KMS-11 (cell line): ENCODE data around the gene TATDN3.
"Not testable (repeated sequence)": the region's sequence is repeated elsewhere in the genome, so short reads cannot be mapped to it uniquely, and the experiment has no call there.

Source experiments
- H2AFZ ChIP-seq: fragments of 200-600 bp; sonication (generic); 2 replicates; pipeline ENCODE4 v1.6.1; 2016; ENCODE audit warnings: antibody characterized with exemption, mixed run types, low read depth
- H3K27ac ChIP-seq: fragments of 200-600 bp; sonication (generic); 2 replicates; pipeline ENCODE4 v1.6.1; 2016; ENCODE audit warnings: mild to moderate bottlenecking, mixed run types
- H3K27me3 ChIP-seq: fragments of 200-600 bp; sonication (generic); 2 replicates; pipeline ENCODE4 v1.6.1; 2017; ENCODE audit warnings: mild to moderate bottlenecking, low read depth, mixed run types, moderate library complexity; ENCODE audit not compliant: insufficient read depth
- H3K36me3 ChIP-seq: fragments of 200-600 bp; sonication (generic); 2 replicates; pipeline ENCODE4 v1.6.1; 2017; ENCODE audit warnings: mild to moderate bottlenecking, mixed run types; ENCODE audit not compliant: insufficient read depth
- H3K4me1 ChIP-seq: fragments of 200-600 bp; sonication (generic); 2 replicates; pipeline ENCODE4 v1.6.1; 2016; ENCODE audit warnings: mild to moderate bottlenecking, low read depth, mixed run types; ENCODE audit not compliant: poor library complexity, severe bottlenecking
- H3K4me2 ChIP-seq: fragments of 200-600 bp; sonication (generic); 2 replicates; pipeline ENCODE4 v1.7.0; 2016; ENCODE audit warnings: mild to moderate bottlenecking, mixed run types
- H3K4me3 ChIP-seq: fragments of 200-600 bp; sonication (generic); IDR thresholded peaks from 2 replicates; pipeline ENCODE4 v1.6.1; 2017; ENCODE audit warnings: low read depth, low read length, mixed read lengths; ENCODE audit not compliant: insufficient read depth
- H3K79me2 ChIP-seq: fragments of 200-600 bp; sonication (generic); 2 replicates; pipeline ENCODE4 v1.6.1; 2016; ENCODE audit warnings: low read depth, mixed run types; ENCODE audit not compliant: insufficient read depth
- H3K9ac ChIP-seq: fragments of 200-600 bp; sonication (generic); 2 replicates; pipeline ENCODE4 v1.6.1; 2016; ENCODE audit warnings: mild to moderate bottlenecking, mixed run types
- H4K20me1 ChIP-seq: fragments of 200-600 bp; sonication (generic); 2 replicates; pipeline ENCODE4 v1.6.1; 2016; ENCODE audit warnings: mild to moderate bottlenecking, mixed run types; ENCODE audit not compliant: insufficient read depth
- CTCF ChIP-seq: fragments of 200-600 bp; sonication (generic); conservative IDR thresholded peaks from 2 replicates; pipeline ENCODE4 v1.6.1; 2017; ENCODE audit warnings: low read depth, mild to moderate bottlenecking, antibody characterized with exemption, low read length, moderate library complexity, mixed read lengths

TATDN3 gene

GRCh38 chr1:212858461-212859265 is 67.0 kb downstream of the TATDN3 start:
- Histone ChIP-seq H3K27me3 (no peaks in the 10 kb centered on the region), H3K36me3 (no peaks in the 10 kb centered on the region), H3K79me2 (peaks cover 56% of the 10 kb centered on the region), H4K20me1 (no peaks in the 10 kb centered on the region), H3K9ac (peak overlapping the region; percentile 79), H3K4me2 (peak overlapping the region; percentile 98), H3K4me3 (peak overlapping the region; percentile 89), H2AFZ (peak overlapping the region; percentile 74), H3K4me1 (peaks cover 35% of the 10 kb centered on the region), H3K27ac (peak overlapping the region; percentile 66)
- TF ChIP-seq CTCF: no peak

GRCh38 chr1:212860713-212861581 is 69.3 kb downstream of the TATDN3 start:
- Histone ChIP-seq H3K36me3 (no peaks in the 10 kb centered on the region), H3K4me1 (peaks cover 35% of the 10 kb centered on the region), H3K27ac (no peak overlapping the region), H3K79me2 (peaks cover 64% of the 10 kb centered on the region), H3K9ac (no peak overlapping the region), H4K20me1 (no peaks in the 10 kb centered on the region), H3K4me2 (peak overlapping the region; percentile 53; the same call in 1 of the 2 replicates), H2AFZ (no peak overlapping the region), H3K4me3 (no peak overlapping the region), H3K27me3 (no peaks in the 10 kb centered on the region)
- no peak for TF ChIP-seq CTCF

GRCh38 chr1:212862111-212862690 is 70.5 kb downstream of the TATDN3 start:
- Histone ChIP-seq H3K36me3 (no peaks in the 10 kb centered on the region), H3K4me1 (peaks cover 26% of the 10 kb centered on the region), H3K27me3 (no peaks in the 10 kb centered on the region), H4K20me1 (no peaks in the 10 kb centered on the region), H3K4me3 (no peak overlapping the region), H3K79me2 (peaks cover 54% of the 10 kb centered on the region; the same call in 1 of the 2 replicates), H2AFZ (no peak overlapping the region), H3K9ac (no peak overlapping the region), H3K4me2 (no peak overlapping the region), H3K27ac (no peak overlapping the region)
- no peak for TF ChIP-seq CTCF

DNA sequence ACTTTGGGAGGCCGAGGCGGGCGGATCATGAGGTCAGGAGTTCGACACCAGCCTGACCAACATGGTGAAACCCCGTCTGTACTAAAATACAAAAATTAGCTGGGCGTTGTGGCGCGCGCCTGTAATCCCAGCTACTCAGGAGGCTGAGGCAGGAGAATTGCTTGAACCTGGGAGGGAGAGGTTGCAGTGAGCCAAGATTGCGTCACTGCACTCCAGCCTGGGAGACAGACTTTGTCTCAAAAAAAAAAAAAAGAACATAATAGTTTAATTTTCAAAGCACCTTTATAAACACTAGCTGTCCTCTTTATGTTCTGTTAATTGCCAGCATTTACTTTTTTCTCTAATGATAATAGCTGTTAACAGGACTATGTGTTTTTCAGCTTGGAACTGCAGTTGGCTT is 71.7 kb downstream of the TATDN3 start:
- H3K4me2 ChIP-seq, H4K20me1 ChIP-seq, H3K36me3 ChIP-seq, H3K27me3 ChIP-seq, H3K9ac ChIP-seq, H2AFZ ChIP-seq, H3K4me3 ChIP-seq, H3K27ac ChIP-seq: not testable (repeated sequence)
- Histone ChIP-seq H3K79me2 (peaks cover 54% of the 10 kb centered on the region; the same call in 1 of the 2 replicates), H3K4me1 (peaks cover 26% of the 10 kb centered on the region)
